Adrenal gland (tissue), 12 donors: ENCODE results near the gene PAMR1. TPM values are rescaled to one million over a fixed set of nuclear protein-coding genes. Genes with fewer than 3 reads are reported as not detected.

Experiments
- DNase-seq, 7 donors: peaks; one replicate each; pipeline ENCODE4 v3.0.0-alpha.2; 2019 to 2020
- H3K27ac ChIP-seq, 5 donors: fragments of 200-600 bp; sonication (generic) in 4 of 5; 1 replicate in 3 of 5; 2 replicates in 2 of 5; pipeline versions ENCODE4 v1.5.1 to v1.8.0; 2016 to 2020; ENCODE audit warnings: mild to moderate bottlenecking in 1 of 5
- H3K27me3 ChIP-seq: fragments of 200-600 bp; 2 replicates; pipeline ENCODE4 v1.8.0; 2021
- H3K36me3 ChIP-seq, 2 donors: fragments of 200-600 bp; replicated peaks in 1 of 2; 1 replicate in 1 of 2; 2 replicates in 1 of 2; pipeline versions ENCODE4 v1.5.1 to v1.8.0; 2018 to 2022
- H3K4me1 ChIP-seq, 2 donors: fragments of 200-600 bp; replicated peaks in 1 of 2; 1 replicate in 1 of 2; 2 replicates in 1 of 2; pipeline versions ENCODE4 v1.5.1 to v1.8.0; 2018 to 2021
- H3K4me3 ChIP-seq, 4 donors: fragments of 200-600 bp; sonication (generic) in 3 of 4; one replicate each; pipeline ENCODE4 v1.5.1; 2016 to 2018
- H3K9me3 ChIP-seq, 3 donors: fragments of 200-600 bp; sonication (generic) in 1 of 3; replicated peaks in 1 of 3; 1 replicate in 2 of 3; 2 replicates in 1 of 3; pipeline versions ENCODE4 v1.5.1 to v1.8.0; 2016 to 2021
- CTCF ChIP-seq, 6 experiments: fragments of 450-650 bp in 4 of 6; fragments of 200-600 bp in 2 of 6; sonication (generic) in 1 of 6; IDR thresholded peaks; 1 replicate in 5 of 6; 2 replicates in 1 of 6; pipeline versions ENCODE4 v1.5.1 to v1.8.0; 2016 to 2021; ENCODE audit warnings: antibody characterized with exemption in 6 of 6, mild to moderate bottlenecking in 2 of 6, moderate library complexity in 1 of 6
- POLR2A ChIP-seq, 2 donors: fragments of 450-650 bp; IDR thresholded peaks; one replicate each; pipeline ENCODE4 v1.6.1; 2017; ENCODE audit warnings: antibody characterized with exemption in 2 of 2, mild to moderate bottlenecking in 2 of 2, moderate library complexity in 1 of 2
- WGBS, 4 donors: extraction: QIAGEN DNeasy Blood & Tissue Kit in 2 of 4; methylation state at CpG; one replicate each; pipeline versions ENCODE4 v1.1.5 to v1.1.7; 2013 to 2017; 5-methylcytosine and 5-hydroxymethylcytosine counted together
- intact Hi-C, 2 donors: fragments of 100-400 bp; cut with DNase I; formaldehyde crosslinking; loops; one replicate each; pipeline versions ENCODE4 v1.14.1 to v1.15.0; 2022 to 2023
- polyA plus RNA-seq, 3 donors: library from polyadenylated mRNA; stranded (reverse); fragments of 200-250 nt in 2 of 3; fragments of 350-450 nt in 1 of 3; fragmentation: Illumina TruSeq in 1 of 3; extraction: RNeasy Lipid Tissue Mini Kit (QIAGEN cat#74804) in 1 of 3; gene quantifications; one replicate each; pipeline ENCODE4 v1.2.3, GENCODE V29; 2013 to 2014
- total RNA-seq, 9 donors: library from RNA; depleted of rRNA in 4 of 9; stranded (reverse); fragments of >200 nt in 4 of 9; fragments of 120-200 nt in 1 of 9; fragmentation: NEBNext Ultra II Directional in 1 of 9; extraction: Animal tissue kit (Norgen Biotek cat#: 25700) in 1 of 9; gene quantifications; one replicate each; pipeline versions ENCODE4 v1.1.0 to v1.2.4, GENCODE V29; 2013 to 2023
- donor health status: healthy with polysubstance abuse.
- donor health status: Bipolar disorder and iron deficiency.
- donor health status: DM: yes; HTN: yes; CAD: no.
- donor health status: DM: no; HTN: no; CAD: no.
- donor health status: DM: no; HTN: no; CAD: no.
- donor health status: DM: yes; HTN: yes; CAD: no.

PAMR1 gene
- total and polyA plus RNA-seq, 12 donors = 4.3 to 25.7 (median 11.2) TPM

- Histone ChIP-seq H3K36me3 (no peaks in the 10 kb centered on the region), H3K9me3 (no peaks in the 10 kb centered on the region), H3K4me3 (no peak overlapping the region), H3K27ac (no peak overlapping the region), H3K27me3 (no peaks in the 10 kb centered on the region), H3K4me1 (no peaks in the 10 kb centered on the region)
- intact Hi-C loops = no loop called here
- 85 to 95% (median 93%) methylated on average over 5 of the region's 5 CpGs for WGBS, 4 donors
- DNase-seq = no peak
- no peak for TF ChIP-seq POLR2A (IDR thresholded peaks at IDR 0.05)
- TF ChIP-seq CTCF (IDR thresholded peaks at IDR 0.05) = no peak
Measured at GRCh38 chr11:35559949-35560348, 34.5 kb upstream of the PAMR1 start.

GRCh38 chr11:35558513-35558912 is 33.1 kb upstream of the PAMR1 start:
- DNase-seq = no peak
- intact Hi-C loops = no loop called here
- Histone ChIP-seq H3K27ac (no peak overlapping the region), H3K27me3 (no peaks in the 10 kb centered on the region), H3K9me3 (no peaks in the 10 kb centered on the region), H3K36me3 (no peaks in the 10 kb centered on the region), H3K4me3 (no peak overlapping the region), H3K4me1 (no peaks in the 10 kb centered on the region)
- TF ChIP-seq POLR2A (IDR thresholded peaks at IDR 0.05) (no peak), CTCF (IDR thresholded peaks at IDR 0.05) (peak in 1 of 6 experiments; percentile 15)
- WGBS, 4 donors = 45 to 54% (median 47%) methylated on average over 3 of the region's 3 CpGs

GRCh38 chr11:35555488-35555887 is 30.1 kb upstream of the PAMR1 start:
- H3K4me3 ChIP-seq = no peak overlapping the region
- no peak for TF ChIP-seq POLR2A (IDR thresholded peaks at IDR 0.05)
- TF ChIP-seq CTCF (IDR thresholded peaks at IDR 0.05) = no peak
- no peaks in the 10 kb centered on the region for H3K9me3 ChIP-seq
- no peak overlapping the region for H3K27ac ChIP-seq
- intact Hi-C loops = no loop called here
- no peaks in the 10 kb centered on the region for H3K4me1 ChIP-seq
- H3K36me3 ChIP-seq = no peaks in the 10 kb centered on the region
- H3K27me3 ChIP-seq = no peaks in the 10 kb centered on the region
- no peak for DNase-seq

GRCh38 chr11:35554491-35555437 is 29.3 kb upstream of the PAMR1 start:
- no peaks in the 10 kb centered on the region for H3K36me3 ChIP-seq
- intact Hi-C loops = no loop called here
- no peaks in the 10 kb centered on the region for H3K27me3 ChIP-seq
- H3K9me3 ChIP-seq = no peaks in the 10 kb centered on the region
- H3K4me3 ChIP-seq = no peak overlapping the region
- DNase-seq = no peak
- TF ChIP-seq POLR2A (IDR thresholded peaks at IDR 0.05) (no peak), CTCF (IDR thresholded peaks at IDR 0.05) (peak in 2 of 6 experiments; percentile 13 to 25)
- H3K27ac ChIP-seq = peak overlapping the region in 1 of 5 donors; percentile 62
- no peaks in the 10 kb centered on the region for H3K4me1 ChIP-seq
- WGBS, 4 donors = 68 to 77% (median 73%) methylated on average over 5 of the region's 5 CpGs
